HG03280 (cell line): ENCODE measurements around the gene RPS15A.
"Not testable (repeated sequence)": the region's sequence is repeated elsewhere in the genome, so short reads cannot be mapped to it uniquely, and the experiment has no call there.

Source experiments
- ATAC-seq: cut with Tn5 transposase; IDR thresholded peaks from one replicate; pipeline ENCODE4 v1.9.1; 2021; ENCODE audit warnings: mild to moderate bottlenecking, moderate library complexity; ENCODE audit not compliant: unreplicated experiment

RPS15A gene

DNA sequence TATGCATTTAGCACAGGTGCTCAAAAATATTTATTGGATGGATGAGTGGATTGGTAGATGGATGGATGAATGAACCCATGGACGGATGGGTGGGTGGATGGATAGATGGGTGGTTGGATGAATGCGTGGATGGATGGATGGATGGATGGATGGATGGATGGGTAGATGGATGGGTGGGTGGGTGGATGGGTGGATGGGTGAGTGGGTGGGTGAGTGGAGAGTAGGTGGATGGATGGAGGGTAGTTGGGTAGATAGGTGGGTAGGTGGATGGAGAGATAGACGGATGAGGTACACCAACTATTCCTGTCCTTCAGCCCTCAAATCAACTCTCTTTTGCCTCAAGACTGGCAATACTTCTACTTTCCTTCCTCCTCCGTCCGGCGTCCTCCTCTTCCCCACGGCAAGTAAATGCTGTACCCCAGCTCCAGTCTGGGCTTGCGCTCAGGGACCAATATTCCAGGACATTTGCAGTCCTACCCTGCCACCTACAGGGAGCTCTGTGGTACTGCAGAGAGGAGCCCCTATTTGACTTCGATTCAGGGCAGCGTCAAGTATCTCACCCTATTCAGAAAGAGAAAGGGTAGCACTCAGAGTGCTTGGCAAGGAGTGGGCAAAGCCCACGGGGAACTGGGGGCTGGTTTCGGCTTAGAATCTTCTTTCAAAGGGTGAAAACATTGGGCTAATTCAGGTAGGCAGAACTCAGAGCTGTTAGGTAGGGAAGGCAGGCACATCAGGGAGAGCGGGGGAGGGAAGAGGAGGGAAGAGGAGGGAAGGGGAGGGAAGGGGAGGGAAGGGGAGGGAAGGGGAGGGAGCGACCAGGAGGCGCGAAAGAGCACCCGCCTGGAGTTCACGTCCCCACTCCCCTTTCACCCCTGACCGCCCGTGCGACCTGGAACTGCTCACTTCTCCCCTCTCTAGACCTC, 30.3 kb downstream of the RPS15A start:
- ATAC-seq, result not testable (repeated sequence)

DNA sequence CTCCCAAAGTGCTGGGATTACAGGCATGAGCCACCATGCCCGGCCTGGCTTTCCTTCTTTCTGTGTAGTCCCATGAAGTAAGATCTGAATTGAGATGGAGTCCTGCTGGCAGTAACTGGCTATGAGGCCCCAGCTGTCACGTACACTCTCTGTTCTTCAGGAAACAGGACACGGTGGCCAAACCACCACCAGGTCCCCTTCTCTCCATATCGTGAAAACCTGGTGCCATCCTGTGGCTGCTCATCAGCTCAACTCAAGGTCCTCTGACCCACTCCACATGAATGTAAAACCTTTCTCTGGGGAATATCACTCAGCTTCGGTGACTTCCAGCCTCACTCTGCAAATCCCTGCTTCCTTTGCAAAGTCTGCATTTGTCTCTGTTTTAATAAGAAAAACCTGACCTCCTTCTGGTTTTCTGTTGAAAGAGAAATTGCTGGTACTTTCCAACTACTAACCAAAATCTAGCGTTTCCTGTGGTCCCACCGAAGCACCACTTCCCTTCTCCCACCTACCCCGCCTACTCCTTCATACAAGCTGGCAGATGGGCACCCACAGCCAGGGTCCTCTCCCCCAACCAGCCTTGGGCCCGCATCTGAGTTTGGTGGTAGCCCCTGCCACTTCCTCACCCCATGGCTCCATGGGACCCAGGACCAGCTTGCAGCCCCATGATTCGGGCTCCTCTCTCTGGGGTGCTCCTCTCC, 32.0 kb downstream of the RPS15A start:
- ATAC-seq, result not testable (repeated sequence)

DNA sequence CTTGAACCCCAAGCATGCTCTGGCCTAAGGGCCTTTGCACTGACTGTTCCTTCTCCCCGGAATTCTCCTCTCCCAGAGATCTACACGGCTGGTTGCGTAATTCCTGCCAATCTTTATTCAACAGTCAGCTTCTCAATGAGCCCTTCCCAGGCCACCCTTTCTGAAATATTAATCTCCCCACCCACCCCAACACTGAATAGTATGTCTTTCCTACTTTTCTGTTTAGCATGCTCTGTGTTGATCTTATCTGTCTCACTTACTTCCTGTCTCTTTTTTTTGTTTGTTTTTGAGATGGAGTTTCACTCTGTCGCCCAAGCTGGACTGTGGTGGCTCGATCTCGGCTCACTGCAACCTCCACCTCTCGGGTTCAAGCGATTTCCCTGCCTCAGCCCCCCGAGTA, 33.5 kb downstream of the RPS15A start:
- not testable (repeated sequence) for ATAC-seq

DNA sequence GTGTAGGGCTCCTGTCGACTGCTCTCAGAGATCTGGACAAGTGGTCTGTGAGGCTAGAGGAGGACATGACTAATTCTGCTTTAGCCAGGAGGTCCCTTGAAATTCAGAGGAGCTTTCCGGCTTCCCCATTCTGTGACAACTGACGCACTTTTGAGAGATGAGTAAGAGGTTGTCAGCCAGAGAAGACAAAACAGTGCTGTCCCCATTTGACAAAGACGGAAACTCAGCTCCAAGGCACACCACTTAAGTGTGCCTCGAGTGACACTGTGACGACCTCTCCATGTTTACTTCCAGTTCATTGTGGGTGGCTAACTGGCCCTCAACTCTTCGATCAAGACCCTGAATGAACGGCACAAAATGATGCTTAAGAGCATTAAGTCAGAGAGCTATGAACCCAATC, 47.3 kb downstream of the RPS15A start:
- ATAC-seq, result not testable (repeated sequence)

DNA sequence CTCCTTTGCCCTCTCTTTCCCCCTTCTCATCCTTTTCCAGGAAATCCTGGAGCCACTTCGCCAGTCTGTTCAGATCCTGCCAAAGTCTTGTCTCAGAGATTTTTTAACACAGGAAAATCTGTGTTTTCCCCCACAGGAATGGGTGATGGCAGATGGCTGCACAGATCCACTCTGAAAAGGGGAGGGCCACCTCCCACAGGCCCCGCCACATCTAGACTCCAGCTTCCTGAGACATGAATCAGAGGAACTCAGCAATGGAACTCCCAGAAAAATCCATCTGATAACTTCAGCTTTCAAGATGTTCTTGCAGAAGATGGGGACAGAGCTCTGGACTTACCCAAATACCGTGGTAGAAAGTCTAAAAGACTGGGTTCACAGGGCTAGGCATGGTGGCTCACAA, 50.1 kb downstream of the RPS15A start:
- ATAC-seq, result not testable (repeated sequence)

DNA sequence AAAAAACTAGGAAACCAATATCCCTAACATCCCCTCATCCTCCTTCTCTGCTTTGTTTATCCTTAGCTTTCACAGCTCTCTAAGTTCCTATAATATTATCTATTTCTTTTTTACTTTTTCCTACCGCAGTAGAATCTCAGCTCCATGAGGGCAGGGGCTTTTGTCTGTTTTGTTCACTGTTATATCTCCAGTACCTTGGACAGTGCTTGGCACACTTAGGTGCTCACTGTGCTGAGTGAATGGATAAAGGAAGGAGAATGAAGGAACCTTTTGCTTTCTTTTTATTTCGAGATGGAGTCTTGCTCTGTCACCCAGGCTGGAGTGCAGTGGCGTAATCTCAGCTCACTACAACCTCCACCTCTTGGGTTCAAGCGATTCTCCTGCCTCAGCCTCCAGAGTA, 51.4 kb downstream of the RPS15A start:
- ATAC-seq, result not testable (repeated sequence)

DNA sequence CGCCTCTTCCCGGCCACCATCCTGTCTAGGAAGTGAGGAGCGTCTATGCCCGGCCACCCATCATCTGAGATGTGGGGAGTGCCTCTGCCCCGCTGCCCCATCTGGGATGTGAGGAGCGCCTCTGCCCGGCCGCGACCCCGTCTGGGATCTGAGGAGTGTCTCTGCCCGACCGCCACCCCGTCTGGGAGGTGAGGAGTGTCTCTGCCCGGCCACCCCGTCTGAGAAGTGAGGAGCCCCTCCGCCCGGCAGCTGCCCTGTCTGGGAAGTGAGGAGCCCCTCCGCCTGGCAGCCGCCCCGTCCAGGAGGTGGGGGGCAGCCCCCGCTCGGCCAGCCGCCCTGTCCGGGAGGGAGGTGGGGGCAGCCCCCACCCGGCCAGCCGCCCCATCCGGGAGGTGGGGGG, 55.9 kb downstream of the RPS15A start:
- not testable (repeated sequence) for ATAC-seq
